ENCODE measurements around the gene LOXHD1. TPM values are rescaled to one million over a fixed set of nuclear protein-coding genes. Genes with fewer than 3 reads are reported as not detected.

LOXHD1 gene
- total and polyA plus RNA-seq, 10 of the 15 experiments (the other 5 are each of a cell fraction or from before 2014, with no cell fraction given), result not detected

GRCh38 chr18:46571756-46572155, 85.3 kb downstream of the LOXHD1 start:
- Histone ChIP-seq H3K4me1 (ENCODE audit: control insufficient read depth, insufficient read depth, low read length) (peaks cover 16% of the 10 kb centered on the region), H3K27ac (ENCODE audit: control insufficient read depth, insufficient read depth) (no peak overlapping the region), H4K20me1 (ENCODE audit: control insufficient read depth, insufficient read depth) (no peaks in the 10 kb centered on the region), H3K4me2 (ENCODE audit: control insufficient read depth, insufficient read depth) (no peak overlapping the region), H3K79me2 (ENCODE audit: control insufficient read depth, insufficient read depth, low read length) (no peaks in the 10 kb centered on the region), H3K36me3 (ENCODE audit: control insufficient read depth in 2 of 2, insufficient read depth in 2 of 2, low read length in 1 of 2) (no peaks in the 10 kb centered on the region), H3K9ac (ENCODE audit: control insufficient read depth, insufficient read depth, low read length) (no peak overlapping the region), H3K9me3 (replicated peaks; ENCODE audit: control insufficient read depth, insufficient read depth, low read length) (no peaks in the 10 kb centered on the region), H3K27me3 (replicated peaks in 1 of 2; ENCODE audit: control insufficient read depth in 2 of 2, insufficient read depth in 2 of 2, low read length in 1 of 2) (0 out of 4 replicates have a peak, but pooled peaks cover 0 to 3% of the 10 kb centered on the region in 2 experiments), H2AFZ (ENCODE audit: control insufficient read depth, low read depth, low read length) (no peak overlapping the region), H3K4me3 (no peak overlapping the region)
- WGBS (ENCODE audit: insufficient coverage, insufficient replicate concordance, low lambda C conversion rate, missing lambda C conversion rate), result 66% methylated on average over 6 of the region's 6 CpGs
- no peak for ATAC-seq
- SMC1A ChIA-PET (ENCODE audit: uncharacterized antibody, unreplicated experiment), result no interaction called here
- CTCF ChIA-PET, result no interaction called here
- POLR2A ChIA-PET, result no interaction called here
- TF ChIP-seq TAF1 (IDR thresholded peaks at IDR 0.05; ENCODE audit: borderline replicate concordance, low read depth, low read length), result no peak
- TF ChIP-seq SPI1 (IDR thresholded peaks at IDR 0.05; ENCODE audit: borderline replicate concordance, insufficient read depth, low read depth, low read length), result no peak
- no peak for TF ChIP-seq IKZF1 (conservative IDR thresholded peaks at IDR 0.05)
- no peak for TF ChIP-seq DPF2 (IDR thresholded peaks at IDR 0.05)
- TF ChIP-seq HDAC2 (IDR thresholded peaks at IDR 0.05), result no peak
- TF ChIP-seq, protein P1, sequence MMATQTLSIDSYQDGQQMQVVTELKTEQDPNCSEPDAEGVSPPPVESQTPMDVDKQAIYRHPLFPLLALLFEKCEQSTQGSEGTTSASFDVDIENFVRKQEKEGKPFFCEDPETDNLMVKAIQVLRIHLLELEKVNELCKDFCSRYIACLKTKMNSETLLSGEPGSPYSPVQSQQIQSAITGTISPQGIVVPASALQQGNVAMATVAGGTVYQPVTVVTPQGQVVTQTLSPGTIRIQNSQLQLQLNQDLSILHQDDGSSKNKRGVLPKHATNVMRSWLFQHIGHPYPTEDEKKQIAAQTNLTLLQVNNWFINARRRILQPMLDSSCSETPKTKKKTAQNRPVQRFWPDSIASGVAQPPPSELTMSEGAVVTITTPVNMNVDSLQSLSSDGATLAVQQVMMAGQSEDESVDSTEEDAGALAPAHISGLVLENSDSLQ (IDR thresholded peaks at IDR 0.05), result no peak
- TF ChIP-seq EGR1 (IDR thresholded peaks at IDR 0.05; ENCODE audit: borderline replicate concordance in 1 of 2, low read depth in 2 of 2, low read length in 2 of 2), result no peak
- TF ChIP-seq, protein P2, sequence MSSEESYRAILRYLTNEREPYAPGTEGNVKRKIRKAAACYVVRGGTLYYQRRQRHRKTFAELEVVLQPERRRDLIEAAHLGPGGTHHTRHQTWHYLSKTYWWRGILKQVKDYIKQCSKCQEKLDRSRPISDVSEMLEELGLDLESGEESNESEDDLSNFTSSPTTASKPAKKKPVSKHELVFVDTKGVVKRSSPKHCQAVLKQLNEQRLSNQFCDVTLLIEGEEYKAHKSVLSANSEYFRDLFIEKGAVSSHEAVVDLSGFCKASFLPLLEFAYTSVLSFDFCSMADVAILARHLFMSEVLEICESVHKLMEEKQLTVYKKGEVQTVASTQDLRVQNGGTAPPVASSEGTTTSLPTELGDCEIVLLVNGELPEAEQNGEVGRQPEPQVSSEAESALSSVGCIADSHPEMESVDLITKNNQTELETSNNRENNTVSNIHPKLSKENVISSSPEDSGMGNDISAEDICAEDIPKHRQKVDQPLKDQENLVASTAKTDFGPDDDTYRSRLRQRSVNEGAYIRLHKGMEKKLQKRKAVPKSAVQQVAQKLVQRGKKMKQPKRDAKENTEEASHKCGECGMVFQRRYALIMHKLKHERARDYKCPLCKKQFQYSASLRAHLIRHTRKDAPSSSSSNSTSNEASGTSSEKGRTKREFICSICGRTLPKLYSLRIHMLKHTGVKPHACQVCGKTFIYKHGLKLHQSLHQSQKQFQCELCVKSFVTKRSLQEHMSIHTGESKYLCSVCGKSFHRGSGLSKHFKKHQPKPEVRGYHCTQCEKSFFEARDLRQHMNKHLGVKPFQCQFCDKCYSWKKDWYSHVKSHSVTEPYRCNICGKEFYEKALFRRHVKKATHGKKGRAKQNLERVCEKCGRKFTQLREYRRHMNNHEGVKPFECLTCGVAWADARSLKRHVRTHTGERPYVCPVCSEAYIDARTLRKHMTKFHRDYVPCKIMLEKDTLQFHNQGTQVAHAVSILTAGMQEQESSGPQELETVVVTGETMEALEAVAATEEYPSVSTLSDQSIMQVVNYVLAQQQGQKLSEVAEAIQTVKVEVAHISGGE (CRISPR knock-in tag; IDR thresholded peaks at IDR 0.05), result no peak
- no peak for TF ChIP-seq SMARCA5 (IDR thresholded peaks at IDR 0.05)
- TF ChIP-seq, protein P3, sequence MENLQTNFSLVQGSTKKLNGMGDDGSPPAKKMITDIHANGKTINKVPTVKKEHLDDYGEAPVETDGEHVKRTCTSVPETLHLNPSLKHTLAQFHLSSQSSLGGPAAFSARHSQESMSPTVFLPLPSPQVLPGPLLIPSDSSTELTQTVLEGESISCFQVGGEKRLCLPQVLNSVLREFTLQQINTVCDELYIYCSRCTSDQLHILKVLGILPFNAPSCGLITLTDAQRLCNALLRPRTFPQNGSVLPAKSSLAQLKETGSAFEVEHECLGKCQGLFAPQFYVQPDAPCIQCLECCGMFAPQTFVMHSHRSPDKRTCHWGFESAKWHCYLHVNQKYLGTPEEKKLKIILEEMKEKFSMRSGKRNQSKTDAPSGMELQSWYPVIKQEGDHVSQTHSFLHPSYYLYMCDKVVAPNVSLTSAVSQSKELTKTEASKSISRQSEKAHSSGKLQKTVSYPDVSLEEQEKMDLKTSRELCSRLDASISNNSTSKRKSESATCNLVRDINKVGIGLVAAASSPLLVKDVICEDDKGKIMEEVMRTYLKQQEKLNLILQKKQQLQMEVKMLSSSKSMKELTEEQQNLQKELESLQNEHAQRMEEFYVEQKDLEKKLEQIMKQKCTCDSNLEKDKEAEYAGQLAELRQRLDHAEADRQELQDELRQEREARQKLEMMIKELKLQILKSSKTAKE (IDR thresholded peaks at IDR 0.05; ENCODE audit: low read depth, poor library complexity, severe bottlenecking), result no peak
- no peak for TF ChIP-seq MEF2B (IDR thresholded peaks at IDR 0.05; ENCODE audit: partially characterized antibody, poor library complexity, severe bottlenecking)
- RAD21 ChIA-PET (ENCODE audit: unreplicated experiment), result no interaction called here
- intact Hi-C loops (cut with micrococcal nuclease; ENCODE audit: unreplicated experiment), result no loop called here
- no peak for FAIRE-seq
- BruUV-seq (replicated peaks), result no TSS peak
- DNase-seq (ENCODE audit: low read depth, low spot score), result no peak
- in situ Hi-C loops (cut with MboI), result no loop called here

All from GM12878 (cell line).